Heart left ventricle (tissue), 13 donors: ENCODE results near the gene IL17F.

Experiments used
- CTCF ChIP-seq, 12 donors: fragments of 200-600 bp; sonication (generic) in 4 of 12; IDR thresholded peaks; one replicate each; pipeline versions ENCODE4 v1.5.0 to v1.8.0; 2018 to 2022; ENCODE audit warnings: antibody characterized with exemption in 12 of 12, mild to moderate bottlenecking in 5 of 12
- POLR2A ChIP-seq, 2 donors: fragments of 450-650 bp; IDR thresholded peaks; one replicate each; pipeline ENCODE4 v1.6.1; 2017; ENCODE audit warnings: antibody characterized with exemption in 2 of 2, mild to moderate bottlenecking in 2 of 2, moderate library complexity in 2 of 2
- donor health status: ischemic (EF 13 %, LVEDD 7.1; RV severe dilation, severe dysfunction).
- donor health status: DM: no; HTN: yes; CAD: no.
- donor health status: DM: no; HTN: no; CAD: no.
- donor health status: ischemic (EF 25% LVEDD 6.9; RV normal size, moderate dysfunction).
- donor health status: ischemic (EF 25% LVEDD 5.7; RV mildly dilated, moderate dysfunction).
- donor health status: ischemic (EF 35%, LVEDD 5.7; RV mildly dilated, moderate dysfunction).
- donor health status: nonischemic (EF 11% LVEDD 7.7; RV severe dilation, severe dysfunction).
- donor health status: DM: yes; HTN: yes; CAD: no.
- donor health status: PGD.
- donor health status: ischemic (EF 29% LVEDD 5.4; RV normal size, mild dysfunction).
- donor health status: nonischemic (EF 23%, LVEDD 6.1; RV moderate dilation, normal function).

GRCh38 chr6:52230685-52231084, 13.6 kb downstream of the IL17F start:
- TF ChIP-seq POLR2A (IDR thresholded peaks at IDR 0.05): no peak
- TF ChIP-seq CTCF (IDR thresholded peaks at IDR 0.05): no peak
